Measurements from ENCODE around the gene ENTR1. TPM values are rescaled to one million over a fixed set of nuclear protein-coding genes. Genes with fewer than 3 reads are reported as not detected.
A peak's percentile ranks its signal among the peaks of the same experiment; 100 is the strongest.

The ENTR1 gene
- total and polyA plus RNA-seq, 2 of the 4 experiments (the other 2 are of a cell fraction), result 14.5 to 37.3 TPM

DNA sequence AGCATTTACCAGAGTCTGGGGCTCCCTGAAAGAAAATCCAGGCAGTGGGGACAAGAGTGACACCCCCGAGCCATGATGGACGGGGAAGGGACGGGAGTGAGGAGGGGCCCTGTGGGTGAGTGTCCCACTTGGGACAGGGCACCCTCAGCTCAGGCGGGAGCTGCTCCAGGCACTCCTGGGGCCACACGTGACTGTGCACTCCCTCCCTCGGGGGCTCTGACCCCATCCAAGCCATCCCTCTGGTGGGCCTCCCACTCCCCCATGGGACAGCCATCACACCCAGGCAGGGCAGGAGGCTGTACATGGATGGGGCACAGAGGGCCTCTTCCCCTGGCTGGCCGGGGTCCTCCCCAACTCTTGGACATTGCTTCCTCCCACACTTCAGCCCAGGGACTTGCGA, 34.0 kb downstream of the ENTR1 start:
- Histone ChIP-seq H3K27me3 (ENCODE audit: control insufficient read depth, insufficient read depth, low read length) (no peaks in the 10 kb centered on the region), H3K9ac (ENCODE audit: low read depth, low read length) (no peak overlapping the region), H3K9me1 (ENCODE audit: insufficient read depth, low read length) (peaks cover 9% of the 10 kb centered on the region), H3K4me3 (ENCODE audit: insufficient read depth, low read depth, low read length) (no peak overlapping the region), H3K56ac (ENCODE audit: extremely low read depth, insufficient read depth, low read length) (no peak overlapping the region), H2BK5ac (ENCODE audit: low read depth, low read length, poor library complexity, severe bottlenecking) (no peak overlapping the region), H4K91ac (ENCODE audit: insufficient read depth, low read depth, low read length) (no peak overlapping the region), H3K4ac (ENCODE audit: low read depth, low read length) (no peak overlapping the region), H2AK9ac (replicated peaks; ENCODE audit: low read depth, low read length, poor library complexity) (peak overlapping the region; percentile 5), H4K5ac (ENCODE audit: low read depth, low read length) (no peak overlapping the region), H3K23ac (ENCODE audit: low read depth, low read length) (no peak overlapping the region), H3K9me3 (ENCODE audit: control insufficient read depth, insufficient read depth, low read length) (no peaks in the 10 kb centered on the region), H3K4me2 (ENCODE audit: low read depth, low read length) (no peak overlapping the region), H2AFZ (replicated peaks; ENCODE audit: low read length, poor library complexity) (peak overlapping the region; percentile 32), H3K14ac (replicated peaks; ENCODE audit: low read depth, low read length) (no peak overlapping the region), H4K8ac (ENCODE audit: low read depth in 2 of 2, low read length in 2 of 2) (no peak overlapping the region), H3K36me3 (ENCODE audit: control insufficient read depth, insufficient read depth, low read length) (peaks cover 25% of the 10 kb centered on the region), H2BK120ac (ENCODE audit: low read depth, low read length) (no peak overlapping the region), H3K4me1 (ENCODE audit: control insufficient read depth, insufficient read depth, low read length) (peaks cover 15% of the 10 kb centered on the region), H3K79me1 (ENCODE audit: low read depth in 1 of 2, low read length in 2 of 2) (no peaks in the 10 kb centered on the region; a peak in 1 of 4 replicates), H2AK5ac (ENCODE audit: low read depth, low read length) (no peak overlapping the region), H3K18ac (ENCODE audit: low read depth, low read length) (no peak overlapping the region), H4K20me1 (ENCODE audit: insufficient read depth, low read length) (no peaks in the 10 kb centered on the region), H3K27ac (ENCODE audit: insufficient read depth, low read length) (no peak overlapping the region), H2BK15ac (ENCODE audit: low read depth, low read length) (no peak overlapping the region), H2BK20ac (ENCODE audit: low read depth, low read length) (no peak overlapping the region)
- DNase-seq, result no peak
- CTCF ChIA-PET, result no interaction called here
- POLR2A ChIA-PET (ENCODE audit: unreplicated experiment), result no interaction called here
- WGBS, 2 experiments (ENCODE audit: extremely low coverage in 2 of 2, insufficient read length in 1 of 2), result no CpG with 5 or more reads among the region's 8 CpGs
- in situ Hi-C loops (cut with MboI; ENCODE audit: low sequenced_read_pairs), result no loop called here
- ATAC-seq (ENCODE audit: low read depth), result no peak
- BruUV-seq (replicated peaks), result no TSS peak
- TF ChIP-seq SMC3 (IDR thresholded peaks at IDR 0.05; ENCODE audit: low read depth, low read length), result no peak
- TF ChIP-seq RAD21 (IDR thresholded peaks at IDR 0.05; ENCODE audit: low read length), result no peak
- intact Hi-C loops (cut with micrococcal nuclease), result no loop called here
- dilution Hi-C loops (cut with HindIII; ENCODE audit: low sequenced_read_pairs, unreplicated experiment), result no loop called here

Data from IMR-90 (cell line).